ENCODE data around the gene ACTMAP.
A peak's percentile ranks its signal among the peaks of the same experiment; 100 is the strongest.
"Not testable (repeated sequence)": the region's sequence is repeated elsewhere in the genome, so short reads cannot be mapped to it uniquely, and the experiment has no call there.

The ACTMAP gene, protein sequence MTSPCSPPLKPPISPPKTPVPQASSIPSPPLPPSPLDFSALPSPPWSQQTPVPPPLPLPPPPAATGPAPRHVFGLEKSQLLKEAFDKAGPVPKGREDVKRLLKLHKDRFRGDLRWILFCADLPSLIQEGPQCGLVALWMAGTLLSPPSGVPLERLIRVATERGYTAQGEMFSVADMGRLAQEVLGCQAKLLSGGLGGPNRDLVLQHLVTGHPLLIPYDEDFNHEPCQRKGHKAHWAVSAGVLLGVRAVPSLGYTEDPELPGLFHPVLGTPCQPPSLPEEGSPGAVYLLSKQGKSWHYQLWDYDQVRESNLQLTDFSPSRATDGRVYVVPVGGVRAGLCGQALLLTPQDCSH

DNA sequence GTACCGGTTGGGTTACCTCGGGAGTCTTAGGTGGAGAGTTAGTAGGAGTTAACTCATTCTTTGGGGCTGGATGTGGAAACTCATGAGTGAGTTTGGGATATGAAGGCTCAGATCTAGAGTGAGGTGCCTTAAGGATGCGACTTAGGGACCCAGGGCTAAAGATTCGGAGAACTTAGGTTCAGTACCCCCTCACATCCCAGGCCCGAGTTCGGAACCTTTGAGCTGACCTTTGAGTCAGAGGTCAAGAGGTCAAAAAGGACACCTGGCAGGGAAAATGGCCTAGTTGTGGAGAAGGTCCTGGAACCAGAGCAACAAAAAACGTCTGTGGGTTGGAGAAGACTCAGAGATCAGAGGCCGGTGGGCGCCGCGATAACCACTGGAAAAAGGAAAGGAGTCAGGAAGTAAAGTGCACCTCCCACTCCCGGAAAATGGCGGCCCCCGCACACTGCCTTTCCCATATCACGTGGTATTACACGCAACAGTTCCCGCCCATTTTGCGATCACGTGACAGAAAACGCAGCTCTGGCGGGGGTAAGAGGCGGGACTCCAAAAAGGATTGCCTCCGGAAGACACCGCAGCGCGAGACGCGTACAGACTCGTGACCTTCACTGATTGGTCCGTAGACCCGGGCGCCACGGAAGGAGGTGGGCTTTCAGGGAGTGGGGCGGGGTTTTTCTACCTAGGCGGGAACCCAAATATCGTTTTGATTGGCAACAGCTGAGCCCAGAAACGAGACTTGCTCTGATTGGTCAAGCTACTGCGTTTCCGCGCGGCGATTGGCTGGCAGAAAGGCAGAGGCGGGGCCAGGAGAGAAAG is at the start of gene ACTMAP:
Gene ACTMAP, minus strand, starts transcription at position 420 of the 816 bp plus-strand sequence. CDS start 674 bp downstream, outside the sequence.
- peak; percentile 100 for DNase-seq

DNA sequence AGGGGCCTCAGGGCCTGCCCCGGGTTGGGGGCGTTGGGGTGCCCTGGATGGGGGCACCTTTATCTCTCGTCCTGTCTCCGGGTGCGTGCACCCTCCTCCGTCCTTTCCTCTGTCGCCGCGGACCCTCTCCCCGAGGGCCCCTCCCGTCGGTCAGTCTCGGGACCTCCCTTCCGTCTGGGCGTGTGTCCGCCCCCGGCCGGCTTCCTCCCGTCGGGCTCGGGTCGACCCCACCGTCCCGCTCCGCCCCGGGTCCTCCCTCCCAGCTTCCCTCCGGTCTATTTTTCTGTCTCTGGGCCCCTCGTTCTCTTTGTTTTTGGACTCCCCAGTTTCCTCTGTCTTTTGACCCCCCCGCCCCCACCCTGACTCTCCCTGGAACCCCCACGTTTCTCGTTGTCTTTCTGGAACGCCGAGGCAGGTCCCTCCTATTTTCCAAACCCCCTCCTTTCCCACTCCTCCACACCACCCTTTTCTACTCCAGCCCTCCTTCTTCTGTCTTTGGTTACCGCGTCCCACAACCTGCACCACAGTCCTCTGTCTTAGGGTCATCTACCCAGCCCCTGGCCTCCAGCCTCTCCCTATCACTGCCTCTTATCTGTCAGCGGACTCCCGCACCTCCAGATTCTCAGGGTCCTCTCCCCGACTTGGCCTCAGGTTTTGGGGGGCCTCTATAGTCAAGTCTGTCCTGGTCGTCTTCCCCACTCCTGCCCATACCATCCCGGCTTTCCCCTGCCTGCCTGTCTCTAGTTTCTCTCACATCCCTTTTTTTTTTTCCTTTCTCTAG is 49.5 kb upstream of the ACTMAP start:
- DNase-seq, result peak; percentile 39

DNA sequence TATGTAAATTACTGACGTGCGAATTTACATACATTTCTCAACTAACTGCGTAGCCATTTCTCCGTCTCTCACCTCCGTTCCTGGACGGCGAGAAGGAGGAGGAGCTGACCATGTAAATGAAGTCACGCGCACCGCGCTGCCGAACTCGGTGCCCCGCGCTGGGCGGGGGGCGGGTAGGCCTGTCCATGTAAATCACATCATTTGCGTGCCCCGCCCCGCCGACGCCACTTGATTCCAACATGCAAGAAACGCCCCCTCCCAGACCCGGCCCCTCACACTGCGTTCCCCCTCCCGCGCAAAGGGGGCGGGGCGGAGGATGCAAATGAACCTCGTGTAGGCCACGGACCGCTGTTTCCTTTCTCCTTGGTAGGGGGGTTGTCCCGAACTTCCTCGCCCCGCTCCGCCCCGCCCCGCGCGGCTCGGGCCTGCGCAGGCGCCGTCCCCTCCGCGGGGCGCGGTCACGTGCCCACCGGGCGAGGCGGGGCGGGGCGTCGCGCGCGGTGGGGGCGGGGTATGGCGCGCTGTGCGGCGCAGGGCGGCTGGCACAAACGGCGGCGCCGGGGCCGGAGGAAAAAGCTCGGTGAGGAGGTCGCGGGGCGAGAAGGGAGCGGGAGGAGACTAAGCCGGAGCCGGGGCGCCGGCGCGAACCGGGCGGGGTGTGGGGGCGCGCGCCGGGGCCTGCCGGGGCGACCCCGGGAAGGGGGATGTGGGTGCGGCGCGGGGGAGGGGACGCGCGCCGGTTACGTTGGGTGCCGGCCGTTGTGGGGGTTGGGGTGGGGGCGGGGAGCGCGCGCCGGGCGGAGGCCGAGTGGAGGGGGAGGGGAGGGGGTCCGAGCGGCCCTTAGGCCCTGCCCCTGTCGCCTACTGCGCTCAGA is 48.6 kb upstream of the ACTMAP start, which contains the start of gene EGLN2:
Gene EGLN2, plus strand, starts transcription at position 509 of the 875 bp plus-strand sequence. CDS start 1,382 bp downstream, outside the sequence.
- DNase-seq, result peak; percentile 100

DNA sequence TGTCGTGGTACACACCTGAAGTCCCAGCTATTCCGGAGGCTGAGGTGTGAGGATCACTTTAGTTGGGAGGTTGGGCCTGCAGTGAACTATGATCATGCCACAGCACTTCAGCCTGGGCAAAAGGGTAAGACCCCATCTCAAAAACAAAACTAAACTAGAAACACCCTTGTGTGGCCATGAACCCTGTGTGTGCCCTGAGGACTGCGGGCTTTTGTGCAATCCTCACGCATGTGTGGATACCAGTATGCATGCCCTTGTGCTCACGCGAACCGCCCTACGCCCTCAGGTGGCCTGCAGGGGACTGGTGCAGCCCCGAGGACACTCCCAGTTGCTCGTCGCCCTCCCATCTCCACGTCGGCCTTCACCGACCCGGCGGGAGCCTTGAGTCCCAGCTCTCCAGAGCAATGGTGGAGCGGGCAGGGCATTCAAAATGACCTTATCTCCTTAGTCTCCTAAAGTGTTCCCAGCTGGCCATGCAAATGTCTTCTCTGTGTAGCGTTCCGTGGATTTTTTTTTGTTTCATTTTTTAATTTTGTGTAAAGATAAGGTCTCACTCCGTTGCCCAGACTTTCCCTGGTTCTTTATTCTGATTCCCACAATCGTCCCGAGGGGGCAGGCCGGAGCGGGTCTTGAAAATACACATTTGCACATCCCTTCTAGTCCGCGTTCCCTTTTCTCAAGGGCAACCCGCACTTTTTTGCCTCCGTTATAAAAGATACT is 47.8 kb upstream of the ACTMAP start:
- peak; percentile 82 for DNase-seq

DNA sequence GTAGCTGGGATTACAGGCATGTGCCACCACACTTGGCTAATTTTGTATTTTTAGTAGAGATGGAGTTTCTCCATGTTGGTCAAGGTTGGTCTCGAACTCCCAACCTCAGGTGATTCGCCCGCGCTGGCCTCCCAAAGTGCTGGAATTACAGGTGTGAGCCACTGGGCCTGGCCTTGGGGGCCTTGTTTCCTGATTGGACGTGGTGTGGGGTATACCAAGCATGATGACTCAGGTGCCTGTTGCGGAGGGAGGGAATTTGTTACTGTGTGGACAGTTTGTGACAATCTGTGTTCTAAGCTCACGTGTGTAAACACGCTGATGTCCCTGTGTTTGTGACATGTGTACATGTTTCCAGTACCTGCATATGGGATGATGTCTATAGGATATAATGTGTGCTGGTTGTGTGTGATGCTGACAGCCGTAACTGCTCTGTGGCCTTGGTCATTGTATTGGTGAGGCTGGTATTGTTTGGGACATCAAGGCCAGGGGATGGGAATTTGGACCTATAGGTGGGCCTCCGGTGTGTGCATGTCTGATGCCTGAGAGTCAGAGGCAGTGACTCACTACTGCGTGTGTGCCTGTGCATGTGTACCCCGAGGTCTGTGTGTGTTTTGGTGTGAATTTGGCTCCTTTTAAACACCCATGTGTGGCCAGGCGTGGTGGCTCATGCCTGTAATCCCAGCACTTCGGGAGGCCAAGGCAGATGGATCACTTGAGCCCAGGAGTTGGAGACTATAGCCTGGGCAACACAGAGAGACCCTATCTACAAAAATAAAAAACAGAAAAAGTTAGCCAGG is 47.1 kb upstream of the ACTMAP start:
- DNase-seq, result no peak

DNA sequence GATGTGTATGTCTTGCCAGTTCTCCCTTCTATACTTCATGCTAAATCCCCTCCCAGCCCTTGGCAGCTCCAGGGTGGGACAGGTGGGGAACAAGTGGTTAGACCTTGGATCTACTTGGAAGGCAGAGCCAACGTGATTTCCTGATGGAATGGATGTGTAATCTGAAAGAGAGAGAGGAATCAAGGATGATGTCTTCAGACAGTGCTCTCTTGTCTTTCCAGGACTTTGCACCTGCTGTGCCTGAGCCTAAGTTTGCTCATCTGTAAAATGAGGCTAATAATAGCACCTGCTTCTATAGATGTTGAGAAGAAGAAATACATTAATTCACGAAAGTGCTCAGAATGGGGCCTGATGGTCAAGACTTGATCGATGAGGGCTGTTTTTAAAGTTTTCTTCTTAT is 41.7 kb upstream of the ACTMAP start:
- no peak for DNase-seq

DNA sequence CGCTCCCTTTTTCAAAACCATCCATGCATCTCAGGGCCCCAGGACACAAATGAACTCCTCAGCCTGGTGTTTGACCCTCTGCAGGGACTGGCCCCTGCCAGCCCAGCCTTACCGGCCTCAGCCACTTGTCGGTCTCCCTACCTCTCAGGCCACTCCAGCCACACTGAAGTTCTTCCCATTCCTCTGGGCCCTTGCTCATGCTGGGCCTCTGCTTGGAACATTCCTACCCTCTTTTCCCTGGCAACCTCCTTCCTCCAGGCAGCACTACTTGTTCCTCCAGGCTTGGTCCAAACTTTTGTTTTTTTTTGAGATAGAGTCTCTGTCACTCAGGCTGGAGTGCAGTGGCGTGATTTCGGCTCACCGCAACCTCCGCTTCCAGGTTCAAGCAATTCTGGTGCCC is 41.1 kb upstream of the ACTMAP start:
- DNase-seq, result no peak

DNA sequence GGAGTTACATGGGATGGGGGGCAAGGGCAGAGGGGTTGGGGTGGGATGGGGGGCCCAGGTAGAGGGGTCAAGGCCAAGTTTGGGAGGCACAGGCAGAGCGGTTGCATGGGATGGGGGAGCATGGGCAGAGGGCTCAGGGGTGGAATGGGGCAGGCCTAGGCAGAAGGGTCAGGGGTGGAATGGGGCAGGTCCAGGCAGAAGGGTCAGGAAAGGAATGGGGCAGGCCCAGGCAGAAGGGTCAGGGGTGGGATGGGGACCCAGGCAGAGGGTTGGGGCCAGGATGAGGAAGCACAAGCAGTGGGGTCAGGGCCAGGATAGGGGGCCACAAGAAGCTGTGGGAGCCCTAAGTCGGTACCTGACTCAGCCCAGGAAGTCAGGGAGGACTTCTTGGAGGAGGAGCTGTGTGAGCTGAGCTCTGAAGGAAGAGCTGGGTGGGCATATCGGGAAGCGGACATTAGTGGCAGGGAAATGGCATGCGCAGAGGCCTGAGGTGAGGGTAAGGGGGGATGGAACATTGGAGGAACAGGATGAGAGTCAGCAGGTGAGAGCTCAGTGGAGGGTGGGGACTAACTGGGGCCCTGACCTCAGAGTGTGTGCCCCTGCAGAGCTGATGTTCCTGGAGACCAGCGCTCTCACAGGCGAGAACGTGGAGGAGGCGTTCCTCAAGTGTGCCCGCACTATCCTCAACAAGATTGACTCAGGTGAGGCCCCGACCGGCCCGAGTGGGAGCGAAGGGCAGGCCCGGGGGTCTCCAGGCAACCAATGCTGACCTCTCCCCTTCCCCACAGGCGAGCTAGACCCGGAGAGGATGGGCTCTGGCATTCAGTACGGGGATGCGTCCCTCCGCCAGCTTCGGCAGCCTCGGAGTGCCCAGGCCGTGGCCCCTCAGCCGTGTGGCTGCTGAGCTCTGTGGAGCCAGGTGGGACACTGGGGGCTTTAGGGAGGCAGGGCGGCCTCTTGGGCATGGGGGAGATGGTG is 36.1 kb upstream of the ACTMAP start:
- DNase-seq, result no peak

DNA sequence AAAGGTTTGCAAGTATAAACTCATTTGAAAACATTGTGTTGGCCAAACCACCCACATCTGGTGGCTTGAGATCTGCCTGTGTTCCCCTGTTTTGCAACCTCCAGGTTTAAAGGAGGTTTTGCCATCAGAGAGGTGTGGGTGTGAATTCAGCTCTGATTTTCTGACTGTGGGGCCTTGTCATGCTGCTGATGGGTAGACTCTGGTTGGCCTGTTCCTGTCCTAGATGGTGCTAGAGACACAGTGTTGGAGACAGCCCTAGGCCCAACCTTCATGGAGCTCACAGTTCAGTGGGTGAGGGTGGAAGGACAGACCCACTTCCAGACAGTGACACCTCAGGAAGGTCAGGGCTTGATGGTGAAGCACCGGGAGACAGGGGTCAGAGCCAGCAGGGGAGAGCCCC is 35.2 kb upstream of the ACTMAP start:
- DNase-seq, result no peak

DNA sequence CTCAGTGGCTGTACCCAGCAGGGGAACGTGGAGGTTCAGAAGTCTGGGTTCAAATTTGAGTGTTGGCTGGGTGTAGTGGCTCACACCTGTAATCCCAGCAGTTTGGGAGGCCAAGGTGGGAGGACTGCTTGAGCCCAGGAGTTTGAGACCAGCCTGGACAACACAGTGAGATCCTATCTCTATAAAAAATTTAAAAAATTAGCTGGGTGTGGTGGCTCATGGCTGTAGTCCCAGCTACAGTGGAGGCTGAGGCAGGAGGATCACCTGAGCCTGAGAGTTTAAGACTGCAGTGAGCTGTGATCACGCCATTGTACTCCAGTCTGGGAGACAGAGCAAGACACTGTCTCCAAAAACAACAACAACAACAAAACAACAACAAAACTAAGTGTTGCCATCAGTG is 33.9 kb upstream of the ACTMAP start:
- DNase-seq, result not testable (repeated sequence)

DNA sequence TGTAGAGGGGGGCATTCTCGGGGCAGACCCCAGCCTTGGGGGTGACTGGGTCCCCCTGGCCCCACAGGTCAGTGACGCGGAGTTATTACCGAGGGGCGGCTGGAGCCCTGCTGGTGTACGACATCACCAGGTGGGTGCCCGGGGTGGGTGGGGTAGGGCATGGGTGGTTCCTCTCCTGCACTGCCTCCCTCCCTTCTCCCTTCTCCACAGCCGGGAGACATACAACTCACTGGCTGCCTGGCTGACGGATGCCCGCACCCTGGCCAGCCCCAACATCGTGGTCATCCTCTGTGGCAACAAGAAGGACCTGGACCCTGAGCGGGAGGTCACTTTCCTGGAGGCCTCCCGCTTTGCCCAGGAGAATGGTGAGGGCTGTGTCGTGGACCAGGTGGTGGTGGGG is 33.4 kb upstream of the ACTMAP start:
- no peak for DNase-seq

DNA sequence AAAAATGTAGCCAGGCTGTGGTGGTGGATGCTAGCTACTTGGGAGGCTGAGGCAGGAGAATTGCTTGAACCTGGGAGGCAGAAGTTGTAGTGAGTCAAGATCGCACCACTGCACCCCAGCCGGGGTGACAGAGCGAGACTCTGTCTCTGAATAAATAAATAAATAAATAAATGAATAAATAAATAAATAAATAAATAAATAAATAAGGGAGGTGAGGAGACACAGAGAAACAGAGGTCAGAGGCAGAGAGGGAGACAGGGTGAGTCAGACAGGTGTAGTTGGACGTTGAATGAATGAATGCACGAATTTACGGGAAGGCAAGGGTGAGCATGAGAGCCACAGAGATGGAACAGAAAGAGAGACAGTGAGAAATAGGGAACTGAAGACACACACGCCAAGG is 30.9 kb upstream of the ACTMAP start:
- DNase-seq, result no peak

DNA sequence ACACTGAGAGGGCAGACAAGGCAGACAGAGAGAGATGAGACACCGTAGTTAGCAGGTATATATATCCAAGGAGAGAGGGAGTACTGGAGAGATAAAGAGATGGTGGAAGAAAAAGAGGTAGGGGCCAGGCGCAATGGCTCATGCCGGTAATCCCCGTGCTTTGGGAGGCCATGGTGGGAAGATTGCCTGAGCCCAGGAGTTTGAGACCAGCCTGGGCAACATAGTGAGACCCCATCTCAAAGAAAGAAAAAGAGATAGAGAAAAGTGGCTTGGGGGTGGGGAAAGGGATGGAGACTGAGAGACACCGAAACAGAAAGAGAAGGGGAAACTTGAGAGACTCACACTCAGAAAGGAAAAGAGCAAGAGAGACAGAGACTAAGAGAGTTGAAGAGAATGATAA is 30.3 kb upstream of the ACTMAP start:
- no peak for DNase-seq

DNA sequence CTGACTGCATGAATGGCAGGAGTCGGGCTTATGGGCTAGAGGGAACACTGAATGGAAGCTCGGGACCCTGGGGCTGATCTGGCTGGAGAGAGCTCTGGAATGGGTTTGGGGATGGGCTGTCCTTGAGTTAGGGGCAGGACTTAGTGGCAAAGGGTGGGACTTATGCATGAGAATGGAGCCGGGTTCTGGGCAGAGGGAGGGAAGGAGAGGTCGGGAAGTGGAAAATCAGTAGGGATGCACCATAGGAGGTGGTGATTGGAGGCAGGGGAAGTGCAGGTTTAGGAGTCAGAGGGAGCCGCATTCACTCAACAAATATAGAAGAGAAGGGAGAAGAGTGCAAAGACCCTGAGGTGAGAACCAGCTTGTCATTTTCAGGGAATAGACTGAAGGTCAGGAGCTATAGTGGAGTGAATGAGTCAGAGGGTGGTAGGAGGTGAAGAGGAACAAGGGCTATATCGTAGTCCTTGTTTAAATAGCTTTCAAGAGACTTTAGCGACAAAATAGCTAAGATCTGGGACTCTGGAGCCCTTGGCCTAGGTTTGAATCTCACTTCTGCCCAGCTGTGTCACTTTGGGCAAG is 28.5 kb upstream of the ACTMAP start:
- no peak for DNase-seq

DNA sequence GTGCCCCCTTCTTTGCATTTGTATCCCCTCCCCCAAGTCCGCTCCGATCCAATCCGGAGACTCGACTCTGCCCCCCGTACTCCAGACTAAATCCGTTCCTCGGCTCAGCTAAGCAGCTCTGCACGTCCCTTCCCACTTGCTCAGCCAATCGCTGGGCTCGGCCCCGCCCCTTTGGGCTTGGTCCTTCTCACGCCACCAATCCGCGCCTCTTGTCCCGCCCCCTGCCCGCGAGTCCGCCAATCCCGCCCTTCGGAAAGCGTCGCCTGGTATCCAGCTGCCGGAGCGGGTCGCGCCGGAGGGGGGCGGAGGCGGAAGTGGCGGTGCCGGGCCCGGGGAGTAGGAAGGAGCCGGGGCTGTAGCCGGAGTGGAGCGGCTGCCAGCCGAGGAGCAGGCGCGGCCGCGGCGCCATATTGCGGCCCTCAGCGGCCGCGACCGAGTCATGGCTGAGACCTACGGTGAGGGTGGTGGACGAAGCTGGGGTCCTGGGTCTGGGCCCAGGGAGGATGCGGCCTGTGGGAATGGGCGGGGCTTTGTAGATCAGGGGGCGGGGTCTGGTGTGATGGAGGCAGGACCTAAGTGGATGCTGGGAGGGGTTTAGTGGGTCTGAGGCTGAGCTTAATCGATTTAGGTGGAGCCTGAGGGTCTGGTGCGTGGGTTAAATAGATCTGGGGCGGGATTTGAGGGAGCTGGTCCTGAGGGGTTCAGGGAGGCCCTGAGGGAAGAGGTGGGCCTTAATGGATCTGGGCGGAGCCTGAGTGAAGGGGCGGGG is 27.8 kb upstream of the ACTMAP start, which contains the start of gene RAB4B:
Gene RAB4B, plus strand, starts transcription at position 311 of the 769 bp plus-strand sequence. Its CDS starts 129 bp downstream, at position 440.
- DNase-seq, result peak; percentile 100

DNA sequence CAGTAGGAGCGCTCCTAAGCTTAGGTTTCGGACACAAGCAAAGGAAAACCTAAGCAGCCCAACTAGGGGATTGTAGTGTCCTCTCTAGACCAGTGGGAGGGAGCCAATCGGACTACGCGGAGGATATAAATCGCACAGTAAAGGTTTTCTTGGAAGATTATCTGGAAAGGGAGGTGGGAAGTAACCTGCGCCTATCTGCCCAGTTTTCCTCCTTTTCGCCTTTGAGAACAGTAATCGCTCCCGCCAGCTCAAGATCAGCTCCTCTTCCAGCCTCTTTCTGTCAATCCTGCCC is 27.3 kb upstream of the ACTMAP start:
- DNase-seq, result no peak

DNA sequence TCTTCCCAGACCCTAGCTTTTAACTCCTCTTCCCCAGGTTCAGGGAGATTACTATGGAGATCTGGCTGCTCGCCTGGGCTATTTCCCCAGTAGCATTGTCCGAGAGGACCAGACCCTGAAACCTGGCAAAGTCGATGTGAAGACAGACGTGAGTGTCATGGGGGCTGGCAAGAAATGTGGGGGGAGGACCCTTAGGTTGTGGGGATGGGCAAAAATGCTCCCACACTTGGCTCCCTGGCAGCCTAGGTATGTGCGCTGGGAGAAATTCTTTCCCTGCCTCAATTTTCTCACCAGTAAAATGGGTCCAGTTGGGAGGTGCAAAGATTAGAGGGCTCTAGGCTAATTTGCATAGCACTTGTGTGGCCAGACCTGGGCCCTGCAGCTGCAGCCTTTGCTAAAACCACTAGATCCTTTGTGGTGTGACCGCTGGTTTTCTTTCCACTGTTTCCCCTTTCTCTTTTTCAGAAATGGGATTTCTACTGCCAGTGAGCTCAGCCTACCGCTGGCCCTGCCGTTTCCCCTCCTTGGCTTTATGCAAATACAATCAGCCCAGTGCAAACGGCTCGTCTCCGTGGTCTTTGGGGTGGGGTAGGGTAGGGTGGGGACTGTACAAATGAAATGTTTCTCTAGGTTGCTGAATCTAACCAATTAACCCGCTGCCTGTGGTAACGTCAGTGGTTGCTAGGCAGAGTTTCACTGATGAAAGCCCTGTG is 26.8 kb upstream of the ACTMAP start:
- peak; percentile 98 for DNase-seq

DNA sequence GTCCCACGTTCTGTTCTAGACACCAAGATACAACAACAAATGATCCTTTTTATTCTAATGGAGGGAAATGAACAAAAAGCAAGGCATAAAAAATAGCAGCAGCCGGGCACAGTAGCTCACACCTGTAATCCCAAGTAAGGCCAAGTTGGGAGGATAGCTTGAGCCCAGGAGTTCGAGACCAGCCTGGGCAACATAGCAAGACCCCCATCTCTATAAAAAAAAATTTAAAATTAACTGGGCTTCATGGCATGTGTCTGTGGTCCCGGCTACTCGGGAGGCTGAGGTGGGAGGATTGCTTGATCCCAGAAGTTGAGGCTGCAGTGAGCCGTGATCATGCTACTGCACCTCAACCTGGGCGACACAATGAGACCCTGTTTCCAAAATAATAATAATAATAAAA is 26.1 kb upstream of the ACTMAP start:
- DNase-seq, result no peak
